ENCODE data around the gene HNF4A.
A peak's percentile ranks its signal among the peaks of the same experiment; 100 is the strongest.

HNF4A gene

DNA sequence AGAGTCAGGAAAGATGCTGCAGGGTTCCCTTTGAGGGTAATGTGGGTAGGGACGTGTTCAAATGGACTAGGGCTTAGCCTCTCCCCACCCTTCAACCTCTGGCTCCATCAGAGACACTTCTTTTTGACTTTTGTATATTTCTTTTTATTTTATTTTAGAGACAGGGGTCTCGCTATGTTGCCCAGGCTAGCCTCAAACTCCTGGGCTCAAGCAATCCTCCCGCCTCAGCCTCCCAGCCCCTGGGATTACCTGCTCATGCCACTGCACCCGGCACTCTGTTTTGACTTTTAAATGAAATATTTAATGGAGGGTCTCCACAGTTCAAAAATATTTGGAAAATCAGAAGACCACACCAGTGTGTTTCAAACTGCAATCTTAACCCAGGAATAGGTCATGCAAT lies 8.6 kb downstream of the HNF4A start:
- Histone ChIP-seq H3K4me1 (ENCODE audit: insufficient read depth, low read length) (no peaks in the 10 kb centered on the region), H3K27ac (ENCODE audit: low read depth, low read length) (no peak overlapping the region), H3K27me3 (ENCODE audit: insufficient read depth, low read length) (no peaks in the 10 kb centered on the region), H3K4me3 (ENCODE audit: low read length) (no peak overlapping the region), H3K36me3 (ENCODE audit: insufficient read depth, low read length) (no peaks in the 10 kb centered on the region), H3K9me3 (ENCODE audit: insufficient read depth, low read depth, low read length) (no peaks in the 10 kb centered on the region), H3K9ac (ENCODE audit: low read depth, low read length) (no peak overlapping the region)
- 97% methylated on average over 3 of the region's 4 CpGs for WGBS

DNA sequence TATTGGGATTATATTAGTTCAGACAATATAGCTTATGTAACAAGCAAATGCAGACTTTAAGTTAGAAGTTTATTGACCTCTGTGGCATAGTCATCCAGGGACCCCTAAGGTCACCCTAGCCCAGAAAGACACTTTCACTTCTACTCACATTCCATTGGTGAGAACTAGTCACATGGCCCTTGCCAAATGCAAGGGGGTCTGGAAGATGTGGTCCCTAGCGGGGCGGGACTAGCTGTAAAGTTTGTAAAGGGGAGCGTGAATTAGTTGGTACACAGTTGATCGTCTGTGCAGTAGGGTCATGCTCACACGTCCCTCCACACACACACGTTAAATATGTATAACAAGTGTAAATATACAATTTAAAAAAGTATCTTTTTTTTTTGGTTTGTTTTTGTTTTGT lies 9.3 kb downstream of the HNF4A start:
- Histone ChIP-seq H3K4me3 (ENCODE audit: low read length) (no peak overlapping the region), H3K36me3 (ENCODE audit: insufficient read depth, low read length) (no peaks in the 10 kb centered on the region), H3K27ac (ENCODE audit: low read depth, low read length) (no peak overlapping the region), H3K9me3 (ENCODE audit: insufficient read depth, low read depth, low read length) (no peaks in the 10 kb centered on the region), H3K4me1 (ENCODE audit: insufficient read depth, low read length) (no peaks in the 10 kb centered on the region), H3K27me3 (ENCODE audit: insufficient read depth, low read length) (no peaks in the 10 kb centered on the region), H3K9ac (ENCODE audit: low read depth, low read length) (no peak overlapping the region)
- 95% methylated on average over 2 of the region's 6 CpGs for WGBS

DNA sequence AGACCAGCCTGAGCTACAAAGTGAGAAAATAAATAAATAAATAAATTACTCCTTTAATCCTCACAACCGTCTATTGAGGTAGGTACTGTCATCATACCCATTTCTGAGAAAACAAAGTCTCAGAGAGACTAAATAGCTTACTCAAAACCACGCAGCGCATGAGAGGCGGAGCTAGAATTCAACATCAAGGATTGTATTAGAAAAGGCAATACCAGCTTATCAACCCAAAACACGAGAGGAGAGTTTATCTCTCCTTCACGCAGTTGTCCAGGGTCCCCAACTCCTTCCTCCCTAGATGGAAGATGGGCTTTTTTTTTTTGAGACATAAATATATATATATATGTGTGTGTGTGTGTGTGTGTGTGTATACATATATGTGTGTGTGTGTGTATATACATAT lies 12.2 kb downstream of the HNF4A start:
- no peak overlapping the region for H3K4me3 ChIP-seq (ENCODE audit: low read length)
- WGBS, result 98% methylated on average over 5 of the region's 6 CpGs
- no peaks in the 10 kb centered on the region for H3K36me3 ChIP-seq (ENCODE audit: insufficient read depth, low read length)
- no peak overlapping the region for H3K27ac ChIP-seq (ENCODE audit: low read depth, low read length)
- H3K27me3 ChIP-seq (ENCODE audit: insufficient read depth, low read length), result no peaks in the 10 kb centered on the region
- no peak overlapping the region for H3K9ac ChIP-seq (ENCODE audit: low read depth, low read length)
- no peaks in the 10 kb centered on the region for H3K9me3 ChIP-seq (ENCODE audit: insufficient read depth, low read depth, low read length)
- H3K4me1 ChIP-seq (ENCODE audit: insufficient read depth, low read length), result no peaks in the 10 kb centered on the region

DNA sequence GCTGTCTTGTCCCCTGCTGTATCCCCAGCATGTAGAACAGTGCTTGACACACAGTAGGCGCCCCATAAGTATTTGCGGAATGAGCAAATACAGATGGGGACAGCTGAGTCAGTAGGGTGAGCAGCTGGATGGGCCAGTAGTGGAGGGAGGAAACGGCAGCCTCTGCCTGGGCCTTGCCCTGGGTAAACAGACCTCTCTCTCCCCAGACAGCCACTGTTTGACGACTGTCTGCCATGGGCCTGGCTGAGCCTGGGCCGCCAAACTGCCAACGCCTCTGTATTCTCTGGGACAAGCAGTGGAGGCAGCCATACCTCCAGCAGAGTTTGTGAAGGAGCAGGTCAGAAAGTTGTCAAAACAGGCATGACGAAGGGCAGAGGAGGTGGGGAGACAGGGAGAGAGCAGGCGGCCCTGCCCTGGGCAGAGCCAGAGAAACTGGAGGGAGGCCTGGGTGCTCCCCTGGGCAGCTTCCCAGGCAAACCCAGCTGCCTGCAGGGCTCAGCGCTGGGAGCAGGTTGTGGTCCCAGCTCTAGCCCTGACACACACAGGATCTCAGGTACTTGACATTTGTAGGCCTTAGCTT lies 15.2 kb downstream of the HNF4A start:
- peak overlapping the region; percentile 67; the same call in 1 of the 2 replicates for H3K27ac ChIP-seq (ENCODE audit: low read depth, low read length)
- no peak overlapping the region for H3K4me3 ChIP-seq (ENCODE audit: low read length)
- 75% methylated on average over 9 of the region's 9 CpGs for WGBS
- H3K9ac ChIP-seq (ENCODE audit: low read depth, low read length), result no peak overlapping the region
- no peaks in the 10 kb centered on the region for H3K9me3 ChIP-seq (ENCODE audit: insufficient read depth, low read depth, low read length)
- H3K36me3 ChIP-seq (ENCODE audit: insufficient read depth, low read length), result no peaks in the 10 kb centered on the region
- no peaks in the 10 kb centered on the region for H3K27me3 ChIP-seq (ENCODE audit: insufficient read depth, low read length)
- no peaks in the 10 kb centered on the region for H3K4me1 ChIP-seq (ENCODE audit: insufficient read depth, low read length)

DNA sequence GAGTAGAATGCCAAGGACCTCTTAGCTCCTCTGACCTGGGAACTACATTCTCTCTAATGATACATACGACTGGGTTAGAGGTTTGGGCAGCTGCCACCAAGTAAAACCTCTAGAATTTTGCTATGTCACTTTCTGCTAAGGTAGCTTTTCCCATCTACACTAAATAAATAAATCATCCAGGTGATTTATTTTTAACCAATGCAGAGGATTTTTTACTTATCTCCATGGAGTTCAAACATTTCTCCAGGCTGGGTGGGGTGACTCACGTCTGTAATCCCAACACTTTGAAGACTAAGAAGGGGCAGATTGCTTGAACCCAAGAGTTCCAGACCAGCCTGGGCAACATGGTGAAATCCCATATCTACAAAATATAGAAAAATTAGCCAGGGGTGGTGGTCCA lies 27.1 kb downstream of the HNF4A start:
- H3K9ac ChIP-seq (ENCODE audit: low read depth, low read length), result no peak overlapping the region
- 89% methylated on average over 2 of the region's 2 CpGs for WGBS
- H3K9me3 ChIP-seq (ENCODE audit: insufficient read depth, low read depth, low read length), result no peaks in the 10 kb centered on the region

DNA sequence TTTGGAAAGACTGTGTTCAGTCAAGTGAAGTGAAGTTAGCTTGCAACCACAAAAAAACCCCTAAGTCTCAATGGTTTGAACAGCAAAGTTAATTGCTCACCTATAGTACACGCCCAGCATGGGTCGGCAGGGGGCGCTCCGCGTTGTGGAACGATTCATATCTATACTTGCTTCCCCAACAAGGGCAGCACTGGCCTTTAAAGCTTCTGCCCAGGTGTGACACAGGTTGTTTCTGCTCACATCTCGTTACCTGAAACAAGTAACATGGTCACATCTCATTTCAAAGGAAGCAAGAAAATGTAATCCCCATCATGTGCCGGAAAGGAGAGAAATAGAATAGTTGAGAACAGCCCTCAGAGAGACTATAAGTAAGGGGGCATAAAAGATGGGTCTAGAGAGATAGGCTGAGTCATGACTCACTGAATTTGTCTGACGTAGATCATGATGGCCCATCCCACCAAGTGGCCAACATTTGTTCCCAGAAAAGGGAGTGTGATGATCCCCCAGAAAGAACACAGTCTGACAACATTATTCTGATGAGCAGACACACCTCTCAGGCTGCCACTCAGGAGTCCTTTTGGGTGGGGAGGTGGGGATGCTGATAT lies 29.0 kb downstream of the HNF4A start:
- Histone ChIP-seq H3K36me3 (ENCODE audit: insufficient read depth, low read length) (no peaks in the 10 kb centered on the region), H3K27ac (ENCODE audit: low read depth, low read length) (no peak overlapping the region), H3K4me3 (ENCODE audit: low read length) (no peak overlapping the region), H3K4me1 (ENCODE audit: insufficient read depth, low read length) (no peaks in the 10 kb centered on the region), H3K9me3 (ENCODE audit: insufficient read depth, low read depth, low read length) (no peaks in the 10 kb centered on the region), H3K27me3 (ENCODE audit: insufficient read depth, low read length) (peaks cover 3% of the 10 kb centered on the region; the same call in 1 of the 2 replicates), H3K9ac (ENCODE audit: low read depth, low read length) (no peak overlapping the region)
- 23% methylated on average over 9 of the region's 9 CpGs for WGBS

More for the DNA sequence above, 27.1 kb downstream of the HNF4A start:
- no peaks in the 10 kb centered on the region for H3K36me3 ChIP-seq (ENCODE audit: insufficient read depth, low read length)
- H3K27me3 ChIP-seq (ENCODE audit: insufficient read depth, low read length), result no peaks in the 10 kb centered on the region
- H3K4me3 ChIP-seq (ENCODE audit: low read length), result no peak overlapping the region
- no peak overlapping the region for H3K27ac ChIP-seq (ENCODE audit: low read depth, low read length)
- no peaks in the 10 kb centered on the region for H3K4me1 ChIP-seq (ENCODE audit: insufficient read depth, low read length)

DNA sequence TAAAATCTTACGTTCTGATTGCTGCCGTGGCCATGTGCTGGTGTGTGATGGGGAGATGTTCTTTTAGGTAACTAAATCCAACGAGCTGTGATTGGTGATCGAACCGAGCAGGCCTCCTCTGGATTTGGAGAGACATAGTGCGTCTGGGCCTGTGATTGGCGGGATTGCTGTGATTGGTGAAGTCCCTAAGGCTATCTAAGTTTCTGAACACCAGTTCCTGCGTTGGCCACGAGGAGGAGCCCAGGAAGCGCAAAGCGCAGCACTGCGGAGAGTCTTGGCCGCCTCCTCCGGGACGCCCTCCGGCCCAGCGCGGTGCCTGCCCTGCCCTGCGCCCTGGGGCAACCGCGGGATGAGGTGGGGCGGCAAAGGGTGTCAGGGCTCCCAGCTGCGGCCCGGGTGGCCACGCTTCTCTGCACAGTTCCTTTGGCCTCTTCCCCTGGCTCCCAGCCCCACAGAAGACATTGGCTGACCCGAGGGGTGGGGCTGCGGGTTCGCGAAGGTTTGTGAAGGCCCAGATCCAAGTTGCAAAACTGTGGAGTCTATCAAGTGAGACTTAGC lies 33.0 kb downstream of the HNF4A start:
- Histone ChIP-seq H3K9ac (ENCODE audit: low read depth, low read length) (no peak overlapping the region), H3K27ac (ENCODE audit: low read depth, low read length) (no peak overlapping the region), H3K27me3 (ENCODE audit: insufficient read depth, low read length) (peaks cover 6% of the 10 kb centered on the region), H3K9me3 (ENCODE audit: insufficient read depth, low read depth, low read length) (no peaks in the 10 kb centered on the region), H3K36me3 (ENCODE audit: insufficient read depth, low read length) (no peaks in the 10 kb centered on the region), H3K4me1 (ENCODE audit: insufficient read depth, low read length) (no peaks in the 10 kb centered on the region), H3K4me3 (ENCODE audit: low read length) (peak overlapping the region; percentile 43)
- WGBS, result 10% methylated on average over 29 of the region's 29 CpGs

DNA sequence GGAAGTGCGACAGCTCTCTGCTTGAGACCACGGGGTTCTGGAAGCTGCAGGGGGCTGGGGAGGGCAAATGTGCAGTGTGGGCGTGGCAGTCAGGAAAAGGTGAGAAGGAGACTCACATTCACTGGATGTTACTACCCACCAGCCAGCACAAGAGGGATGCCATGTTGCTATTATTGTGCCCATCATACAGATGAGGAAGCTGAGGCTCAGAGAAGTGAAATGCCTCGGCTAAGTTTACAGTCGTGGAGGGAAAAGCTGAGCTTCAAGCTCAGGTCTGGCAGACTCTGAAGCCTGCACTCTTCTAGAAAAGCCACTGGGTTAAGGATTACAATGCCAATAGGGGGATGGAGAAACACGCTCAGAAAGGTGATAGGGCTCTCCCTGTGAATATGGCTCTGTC lies 34.4 kb downstream of the HNF4A start:
- Histone ChIP-seq H3K4me3 (ENCODE audit: low read length) (no peak overlapping the region), H3K36me3 (ENCODE audit: insufficient read depth, low read length) (no peaks in the 10 kb centered on the region), H3K4me1 (ENCODE audit: insufficient read depth, low read length) (no peaks in the 10 kb centered on the region), H3K27me3 (ENCODE audit: insufficient read depth, low read length) (peaks cover 6% of the 10 kb centered on the region), H3K9ac (ENCODE audit: low read depth, low read length) (no peak overlapping the region), H3K27ac (ENCODE audit: low read depth, low read length) (no peak overlapping the region), H3K9me3 (ENCODE audit: insufficient read depth, low read depth, low read length) (no peaks in the 10 kb centered on the region)
- WGBS, result 81% methylated on average over 6 of the region's 6 CpGs

DNA sequence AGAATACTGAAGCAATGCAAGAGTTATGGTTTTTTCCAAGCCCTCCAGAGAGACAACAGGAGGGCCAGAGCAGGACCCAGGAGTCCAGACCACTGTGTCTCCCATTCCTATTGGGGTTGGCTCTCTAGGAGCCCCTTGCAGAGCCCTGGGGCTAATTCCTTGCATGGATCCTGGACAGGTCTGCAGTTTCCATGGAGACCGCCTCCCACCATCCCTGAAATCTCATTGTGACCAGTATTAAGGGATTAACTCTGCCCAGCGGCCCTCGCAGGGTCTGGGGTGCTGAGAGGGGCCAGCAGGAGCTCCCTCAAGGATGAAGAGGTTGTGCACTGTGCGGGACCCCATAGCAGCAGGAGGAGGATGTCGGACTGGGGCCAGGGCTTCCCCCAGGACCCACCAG lies 34.8 kb downstream of the HNF4A start:
- no peak overlapping the region for H3K4me3 ChIP-seq (ENCODE audit: low read length)

DNA sequence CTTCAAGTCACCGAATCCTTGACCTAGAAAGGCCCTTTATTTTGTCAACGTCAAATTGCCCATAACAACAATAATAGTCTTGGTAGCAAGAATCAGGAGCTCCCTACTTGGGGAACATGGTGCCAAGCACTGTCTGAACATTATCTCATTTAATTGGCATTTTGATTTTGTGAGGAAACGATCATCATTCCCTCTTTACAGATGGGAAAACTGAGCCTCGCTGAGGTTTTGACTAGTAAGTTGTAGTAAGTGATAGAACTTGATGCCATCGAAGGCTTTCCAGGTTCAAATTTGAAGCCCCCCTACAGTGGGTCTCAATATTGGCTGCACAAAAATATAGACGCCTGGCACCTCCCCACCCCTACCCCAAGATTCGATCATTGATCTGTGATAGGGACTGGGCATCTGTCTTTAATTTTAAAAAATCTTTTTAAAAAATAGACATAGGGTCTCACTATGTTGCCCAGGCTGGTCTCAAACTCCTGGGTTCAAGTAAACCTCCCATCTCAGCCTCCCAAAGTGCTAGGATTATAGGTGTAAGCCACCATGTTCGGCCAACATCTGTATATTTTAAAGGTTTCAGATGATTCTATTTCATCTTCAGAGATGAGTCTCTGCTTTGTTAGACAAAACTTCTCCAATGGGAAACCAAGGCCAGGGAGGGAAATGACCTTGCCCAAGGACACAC lies 36.7 kb downstream of the HNF4A start:
- no peak overlapping the region for H3K9ac ChIP-seq (ENCODE audit: low read depth, low read length)
- no peaks in the 10 kb centered on the region for H3K9me3 ChIP-seq (ENCODE audit: insufficient read depth, low read depth, low read length)
- no peak overlapping the region for H3K27ac ChIP-seq (ENCODE audit: low read depth, low read length)
- 92% methylated on average over 6 of the region's 8 CpGs for WGBS
- H3K27me3 ChIP-seq (ENCODE audit: insufficient read depth, low read length), result peaks cover 6% of the 10 kb centered on the region
- no peaks in the 10 kb centered on the region for H3K4me1 ChIP-seq (ENCODE audit: insufficient read depth, low read length)
- no peaks in the 10 kb centered on the region for H3K36me3 ChIP-seq (ENCODE audit: insufficient read depth, low read length)
- H3K4me3 ChIP-seq (ENCODE audit: low read length), result no peak overlapping the region

More for the DNA sequence above, 34.8 kb downstream of the HNF4A start:
- no peak overlapping the region for H3K27ac ChIP-seq (ENCODE audit: low read depth, low read length)
- 84% methylated on average over 5 of the region's 5 CpGs for WGBS
- no peaks in the 10 kb centered on the region for H3K36me3 ChIP-seq (ENCODE audit: insufficient read depth, low read length)
- H3K9me3 ChIP-seq (ENCODE audit: insufficient read depth, low read depth, low read length), result no peaks in the 10 kb centered on the region
- H3K9ac ChIP-seq (ENCODE audit: low read depth, low read length), result no peak overlapping the region
- no peaks in the 10 kb centered on the region for H3K4me1 ChIP-seq (ENCODE audit: insufficient read depth, low read length)
- H3K27me3 ChIP-seq (ENCODE audit: insufficient read depth, low read length), result peaks cover 6% of the 10 kb centered on the region

DNA sequence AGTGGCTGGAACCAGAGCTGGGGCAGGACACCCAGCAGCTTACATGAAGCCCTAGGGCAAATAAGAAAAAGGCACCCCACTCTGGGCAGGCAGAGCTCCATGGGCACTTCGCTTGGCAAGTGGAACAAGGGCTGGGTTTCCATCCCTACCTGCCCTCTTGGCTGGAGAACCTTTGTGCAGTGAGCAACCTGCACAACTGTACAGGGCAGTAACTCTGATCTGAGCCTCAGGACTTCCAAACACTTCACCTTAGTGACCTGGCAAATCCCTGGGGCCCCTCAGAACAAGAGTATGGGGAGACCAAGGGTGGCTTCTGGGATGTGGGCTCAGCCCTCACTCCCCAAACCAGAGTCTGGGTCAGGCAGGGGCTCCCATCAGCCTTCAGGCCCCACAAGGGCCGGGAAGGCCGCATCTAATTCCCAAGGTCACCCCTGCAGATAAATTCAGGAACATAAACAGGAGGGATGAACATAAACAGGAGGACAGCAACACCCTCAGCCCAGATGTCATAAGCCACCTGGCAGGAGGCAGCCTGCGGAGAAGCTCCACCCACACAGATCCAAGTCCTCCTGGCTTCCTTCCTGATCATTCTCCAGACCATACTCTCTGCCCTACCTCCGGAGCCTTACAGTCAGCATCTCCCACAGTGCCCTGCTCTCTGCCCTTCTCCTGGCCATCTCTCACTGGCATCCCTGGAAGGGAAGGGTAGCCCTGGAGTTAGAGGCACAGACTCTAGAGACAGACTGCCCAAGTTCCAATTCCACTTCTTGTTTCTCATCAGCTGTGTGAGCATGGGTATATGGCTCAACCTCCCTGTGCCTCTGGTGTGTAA lies 37.5 kb downstream of the HNF4A start:
- Histone ChIP-seq H3K4me3 (ENCODE audit: low read length) (no peak overlapping the region), H3K9me3 (ENCODE audit: insufficient read depth, low read depth, low read length) (no peaks in the 10 kb centered on the region), H3K27me3 (ENCODE audit: insufficient read depth, low read length) (peaks cover 6% of the 10 kb centered on the region), H3K36me3 (ENCODE audit: insufficient read depth, low read length) (no peaks in the 10 kb centered on the region), H3K27ac (ENCODE audit: low read depth, low read length) (no peak overlapping the region), H3K9ac (ENCODE audit: low read depth, low read length) (no peak overlapping the region), H3K4me1 (ENCODE audit: insufficient read depth, low read length) (no peaks in the 10 kb centered on the region)
- WGBS, result 92% methylated on average over 5 of the region's 5 CpGs

All from HUES64 (cell line).